IMR-90 (cell line): ENCODE measurements around the gene NUP42. TPM values are rescaled to one million over a fixed set of nuclear protein-coding genes. Genes with fewer than 3 reads are reported as not detected.

Source experiments
- ATAC-seq: fragments of 200-7000 bp; cut with Tn5 transposase; 2 replicates; pipeline ENCODE4 v1.9.1; 2020; ENCODE audit warnings: low read depth, mild to moderate bottlenecking, moderate library complexity
- BruUV-seq: library from RNA; stranded (reverse); fragments of 400-500 nt; replicated peaks from 2 replicates; lab custom pipeline; 2021; lab: Mats Ljungman, UMichigan
- CTCF ChIA-PET: fragments of 300-600 bp; formaldehyde crosslinking; extraction: SDS; loops from one replicate; lab custom pipeline; 2021; ENCODE audit warnings: antibody characterized with exemption; lab: Yijun Ruan, JAX
- POLR2A ChIA-PET: fragments of 300-600 bp; sonication (Branson Sonifier 250); formaldehyde crosslinking; loops from one replicate; lab custom pipeline; 2022; ENCODE audit warnings: antibody characterized with exemption; ENCODE audit not compliant: unreplicated experiment; lab: Charles Lee
- DNase-seq: peaks from one replicate; pipeline ENCODE4 v3.0.0; 2013
- H2AFZ ChIP-seq: replicated peaks from 2 replicates; pipeline ENCODE3; 2013; ENCODE audit warnings: low read length, mild to moderate bottlenecking; ENCODE audit not compliant: poor library complexity
- H2AK5ac ChIP-seq: 2 replicates; pipeline ENCODE4 v1.6.1; 2013; ENCODE audit warnings: low read depth, low read length, inconsistent platforms
- H2AK9ac ChIP-seq: replicated peaks from 2 replicates; pipeline ENCODE3; 2013; ENCODE audit warnings: mild to moderate bottlenecking, low read depth, low read length, moderate library complexity; ENCODE audit not compliant: poor library complexity
- H2BK120ac ChIP-seq: 2 replicates; pipeline ENCODE4 v1.6.1; 2013; ENCODE audit warnings: low read depth, low read length, inconsistent platforms
- H2BK15ac ChIP-seq: 3 replicates; pipeline ENCODE4 v1.6.1; 2013; ENCODE audit warnings: low read depth, low read length, inconsistent platforms
- H2BK20ac ChIP-seq: 2 replicates; pipeline ENCODE4 v1.6.1; 2013; ENCODE audit warnings: low read depth, mild to moderate bottlenecking, inconsistent platforms, low read length, moderate library complexity
- H2BK5ac ChIP-seq: 2 replicates; pipeline ENCODE4 v1.6.1; 2013; ENCODE audit warnings: mild to moderate bottlenecking, low read depth, low read length, inconsistent platforms; ENCODE audit not compliant: poor library complexity, severe bottlenecking
- H3K14ac ChIP-seq: replicated peaks from 2 replicates; pipeline ENCODE4 v1.6.1; 2013; ENCODE audit warnings: low read depth, low read length, inconsistent platforms
- H3K18ac ChIP-seq: 2 replicates; pipeline ENCODE4 v1.6.1; 2013; ENCODE audit warnings: low read depth, low read length, control low read depth
- H3K23ac ChIP-seq: 2 replicates; pipeline ENCODE4 v1.6.1; 2013; ENCODE audit warnings: low read depth, low read length, inconsistent platforms
- H3K27ac ChIP-seq: 2 replicates; pipeline ENCODE4 v1.5.1; 2013; ENCODE audit warnings: mild to moderate bottlenecking, control low read depth, low read length; ENCODE audit not compliant: insufficient read depth
- H3K27me3 ChIP-seq: 2 replicates; pipeline ENCODE4 v1.6.1; 2013; ENCODE audit warnings: low read length; ENCODE audit not compliant: control insufficient read depth, insufficient read depth
- H3K36me3 ChIP-seq: 2 replicates; pipeline ENCODE4 v1.6.1; 2013; ENCODE audit warnings: low read length, mixed read lengths; ENCODE audit not compliant: control insufficient read depth, insufficient read depth
- H3K4ac ChIP-seq: 2 replicates; pipeline ENCODE4 v1.6.1; 2013; ENCODE audit warnings: low read depth, low read length, inconsistent platforms
- H3K4me1 ChIP-seq: 2 replicates; pipeline ENCODE4 v1.6.1; 2013; ENCODE audit warnings: low read length, mixed read lengths; ENCODE audit not compliant: control insufficient read depth, insufficient read depth
- H3K4me2 ChIP-seq: 2 replicates; pipeline ENCODE4 v1.6.1; 2013; ENCODE audit warnings: low read depth, mild to moderate bottlenecking, control low read depth, low read length, moderate library complexity
- H3K4me3 ChIP-seq: 2 replicates; pipeline ENCODE4 v1.5.1; 2013; ENCODE audit warnings: low read depth, mild to moderate bottlenecking, control low read depth, low read length, moderate library complexity; ENCODE audit not compliant: insufficient read depth
- H3K56ac ChIP-seq: 2 replicates; pipeline ENCODE4 v1.6.1; 2013; ENCODE audit warnings: low read length, inconsistent platforms; ENCODE audit not compliant: insufficient read depth; ENCODE audit errors: extremely low read depth
- H3K79me1 ChIP-seq, 2 experiments: 2 replicates each; pipeline ENCODE4 v1.6.1; 2013; ENCODE audit warnings: low read length in 2 of 2, inconsistent platforms in 1 of 2, low read depth in 1 of 2
- H3K9ac ChIP-seq: 2 replicates; pipeline ENCODE4 v1.6.1; 2013; ENCODE audit warnings: low read depth, low read length, control low read depth
- H3K9me1 ChIP-seq: 2 replicates; pipeline ENCODE4 v1.6.1; 2013; ENCODE audit warnings: low read length, inconsistent platforms; ENCODE audit not compliant: insufficient read depth
- H3K9me3 ChIP-seq: 2 replicates; pipeline ENCODE4 v1.6.1; 2013; ENCODE audit warnings: low read length; ENCODE audit not compliant: control insufficient read depth, insufficient read depth
- H4K20me1 ChIP-seq: 2 replicates; pipeline ENCODE4 v1.6.1; 2013; ENCODE audit warnings: low read length, inconsistent platforms; ENCODE audit not compliant: insufficient read depth
- H4K5ac ChIP-seq: 2 replicates; pipeline ENCODE4 v1.6.1; 2013; ENCODE audit warnings: mild to moderate bottlenecking, low read depth, low read length, control low read depth
- H4K8ac ChIP-seq, 2 experiments: 2 replicates each; pipeline ENCODE4 v1.6.1; 2013; ENCODE audit warnings: low read depth in 2 of 2, low read length in 2 of 2, control low read depth in 1 of 2, inconsistent platforms in 1 of 2
- H4K91ac ChIP-seq: 2 replicates; pipeline ENCODE4 v1.6.1; 2013; ENCODE audit warnings: low read depth, low read length, inconsistent platforms; ENCODE audit not compliant: insufficient read depth
- BHLHE40 ChIP-seq: fragments of 150-350 bp; IDR thresholded peaks from 2 replicates; pipeline ENCODE4 v1.6.1; 2016; ENCODE audit warnings: mild to moderate bottlenecking, low read depth, low read length
- CEBPB ChIP-seq: IDR thresholded peaks from 2 replicates; pipeline ENCODE4 v1.6.1; 2012; ENCODE audit warnings: low read depth, low read length, improper control_type of control experiment
- CHD1 ChIP-seq: IDR thresholded peaks from 2 replicates; pipeline ENCODE4 v1.6.1; 2012; ENCODE audit warnings: low read depth, low read length, improper control_type of control experiment
- ELK1 ChIP-seq: fragments of 150-350 bp; IDR thresholded peaks from 2 replicates; pipeline ENCODE4 v1.6.1; 2016; ENCODE audit warnings: low read depth, mild to moderate bottlenecking, low read length, moderate library complexity, borderline replicate concordance
- FOS ChIP-seq: fragments of 150-350 bp; IDR thresholded peaks from 2 replicates; pipeline ENCODE4 v1.6.1; 2016; ENCODE audit warnings: low read depth, low read length
- MAFK ChIP-seq: IDR thresholded peaks from 2 replicates; pipeline ENCODE4 v1.6.1; 2012; ENCODE audit warnings: low read depth, low read length, improper control_type of control experiment
- MAZ ChIP-seq: IDR thresholded peaks from 2 replicates; pipeline ENCODE4 v1.6.1; 2012; ENCODE audit warnings: low read depth, mild to moderate bottlenecking, low read length, improper control_type of control experiment, moderate library complexity, borderline replicate concordance
- MXI1 ChIP-seq: IDR thresholded peaks from 2 replicates; pipeline ENCODE4 v1.6.1; 2012; ENCODE audit warnings: low read depth, mild to moderate bottlenecking, low read length, moderate library complexity, borderline replicate concordance
- NFE2L2 ChIP-seq: fragments of 150-350 bp; IDR thresholded peaks from 2 replicates; pipeline ENCODE4 v1.6.1; 2016; ENCODE audit warnings: low read depth, mild to moderate bottlenecking, low read length
- POLR2A ChIP-seq: IDR thresholded peaks from 2 replicates; pipeline ENCODE4 v1.6.1; 2012; ENCODE audit warnings: mild to moderate bottlenecking, low read depth, low read length
- RAD21 ChIP-seq: IDR thresholded peaks from 2 replicates; pipeline ENCODE4 v1.6.1; 2012; ENCODE audit warnings: low read length, improper control_type of control experiment
- RCOR1 ChIP-seq: IDR thresholded peaks from 2 replicates; pipeline ENCODE4 v1.6.1; 2012; ENCODE audit warnings: mild to moderate bottlenecking, low read length, improper control_type of control experiment; ENCODE audit not compliant: insufficient replicate concordance
- RFX5 ChIP-seq: IDR thresholded peaks from 2 replicates; pipeline ENCODE4 v1.8.0; 2012; ENCODE audit warnings: low read depth, mild to moderate bottlenecking, low read length, moderate library complexity
- SMC3 ChIP-seq: fragments of 150-350 bp; IDR thresholded peaks from 2 replicates; pipeline ENCODE4 v1.6.1; 2016; ENCODE audit warnings: low read depth, mild to moderate bottlenecking, antibody characterized with exemption, low read length, moderate library complexity
- dilution Hi-C: fragments of 300-500 bp; cut with HindIII; formaldehyde crosslinking; loops from one replicate; pipeline ENCODE4 v1.14.3; 2018; ENCODE audit warnings: low sequenced_read_pairs; ENCODE audit not compliant: unreplicated experiment
- in situ Hi-C: fragments of 300-500 bp; cut with MboI; formaldehyde crosslinking; loops from 3 replicates; pipeline ENCODE4 v1.14.3; 2019; ENCODE audit warnings: low sequenced_read_pairs, inconsistent platforms, mixed read lengths
- intact Hi-C: fragments of 100-400 bp; cut with micrococcal nuclease; formaldehyde crosslinking; loops from 2 replicates; pipeline ENCODE4 v1.10.0; 2022
- polyA plus RNA-seq, 3 experiments: library from polyadenylated mRNA; depleted of rRNA; stranded (reverse); fragments of >200 nt; gene quantifications; 2 replicates each; pipeline ENCODE4 v1.2.3, GENCODE V29; 2012; ENCODE audit warnings: low replicate concordance in 1 of 3
- total RNA-seq: library from RNA; depleted of rRNA; stranded (reverse); fragments of >200 nt; gene quantifications from 2 replicates; pipeline ENCODE4 v1.2.3, GENCODE V29; 2012
- TF ChIP-seq, protein P1 (sequence below): conservative IDR thresholded peaks from 2 replicates; pipeline ENCODE4 v1.5.1; 2012; ENCODE audit warnings: mild to moderate bottlenecking, low read depth, low read length, improper control_type of control experiment
- TF ChIP-seq, protein P2 (sequence below): fragments of 150-350 bp; IDR thresholded peaks from 2 replicates; pipeline ENCODE4 v1.6.1; 2017; ENCODE audit warnings: mild to moderate bottlenecking, antibody characterized with exemption, low read length, low read depth

NUP42 gene
- total and polyA plus RNA-seq, 2 of the 4 experiments (the other 2 are of a cell fraction): 17.3 to 22.6 TPM

DNA sequence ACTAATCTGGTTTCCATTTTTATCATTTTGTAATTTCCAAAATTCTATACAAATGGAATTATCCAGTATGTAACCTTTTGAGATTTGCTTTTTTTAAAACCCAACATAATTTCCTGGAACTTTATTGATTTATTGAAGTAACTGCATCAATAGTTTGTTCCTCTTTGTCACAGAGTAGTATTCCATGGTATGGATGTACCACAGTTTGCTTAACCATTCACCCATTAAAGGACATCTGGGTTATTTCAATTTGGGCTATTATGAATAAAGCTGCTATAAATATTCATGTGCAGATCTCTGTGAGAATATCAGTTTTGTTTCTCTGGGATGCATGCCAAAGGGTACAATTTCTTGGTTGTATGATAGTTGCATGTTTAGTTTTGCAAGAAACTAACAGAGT is 67.6 kb downstream of the NUP42 start:
- intact Hi-C loops (no loop called here), in situ Hi-C loops (no loop called here), dilution Hi-C loops (no loop called here)
- POLR2A ChIA-PET: no interaction called here
- no peak overlapping the region for H3K27ac ChIP-seq
- peaks cover 5% of the 10 kb centered on the region for H3K9me3 ChIP-seq
- H2BK15ac ChIP-seq: no peak overlapping the region
- peaks cover 51% of the 10 kb centered on the region for H3K27me3 ChIP-seq
- H3K36me3 ChIP-seq: no peaks in the 10 kb centered on the region
- H4K20me1 ChIP-seq: no peaks in the 10 kb centered on the region
- H4K5ac ChIP-seq: no peak overlapping the region
- H2BK20ac ChIP-seq: no peak overlapping the region
- H4K8ac ChIP-seq: no peak overlapping the region
- H2AK5ac ChIP-seq: no peak overlapping the region
- ATAC-seq: no peak
- no peak overlapping the region for H3K4ac ChIP-seq
- no peak overlapping the region for H2AFZ ChIP-seq
- TF ChIP-seq, protein P1, sequence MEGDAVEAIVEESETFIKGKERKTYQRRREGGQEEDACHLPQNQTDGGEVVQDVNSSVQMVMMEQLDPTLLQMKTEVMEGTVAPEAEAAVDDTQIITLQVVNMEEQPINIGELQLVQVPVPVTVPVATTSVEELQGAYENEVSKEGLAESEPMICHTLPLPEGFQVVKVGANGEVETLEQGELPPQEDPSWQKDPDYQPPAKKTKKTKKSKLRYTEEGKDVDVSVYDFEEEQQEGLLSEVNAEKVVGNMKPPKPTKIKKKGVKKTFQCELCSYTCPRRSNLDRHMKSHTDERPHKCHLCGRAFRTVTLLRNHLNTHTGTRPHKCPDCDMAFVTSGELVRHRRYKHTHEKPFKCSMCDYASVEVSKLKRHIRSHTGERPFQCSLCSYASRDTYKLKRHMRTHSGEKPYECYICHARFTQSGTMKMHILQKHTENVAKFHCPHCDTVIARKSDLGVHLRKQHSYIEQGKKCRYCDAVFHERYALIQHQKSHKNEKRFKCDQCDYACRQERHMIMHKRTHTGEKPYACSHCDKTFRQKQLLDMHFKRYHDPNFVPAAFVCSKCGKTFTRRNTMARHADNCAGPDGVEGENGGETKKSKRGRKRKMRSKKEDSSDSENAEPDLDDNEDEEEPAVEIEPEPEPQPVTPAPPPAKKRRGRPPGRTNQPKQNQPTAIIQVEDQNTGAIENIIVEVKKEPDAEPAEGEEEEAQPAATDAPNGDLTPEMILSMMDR: no peak
- TF ChIP-seq POLR2A (no peak), SMC3 (no peak), CEBPB (no peak), RFX5 (no peak), MAZ (no peak), CHD1 (no peak), NFE2L2 (no peak), MXI1 (no peak), MAFK (no peak), ELK1 (no peak), RAD21 (no peak), RCOR1 (no peak), BHLHE40 (no peak), FOS (no peak)
- TF ChIP-seq, protein P2, sequence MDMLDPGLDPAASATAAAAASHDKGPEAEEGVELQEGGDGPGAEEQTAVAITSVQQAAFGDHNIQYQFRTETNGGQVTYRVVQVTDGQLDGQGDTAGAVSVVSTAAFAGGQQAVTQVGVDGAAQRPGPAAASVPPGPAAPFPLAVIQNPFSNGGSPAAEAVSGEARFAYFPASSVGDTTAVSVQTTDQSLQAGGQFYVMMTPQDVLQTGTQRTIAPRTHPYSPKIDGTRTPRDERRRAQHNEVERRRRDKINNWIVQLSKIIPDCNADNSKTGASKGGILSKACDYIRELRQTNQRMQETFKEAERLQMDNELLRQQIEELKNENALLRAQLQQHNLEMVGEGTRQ: no peak
- H3K4me2 ChIP-seq: no peak overlapping the region
- H3K4me3 ChIP-seq: no peak overlapping the region
- H2BK5ac ChIP-seq: no peak overlapping the region
- H3K18ac ChIP-seq: no peak overlapping the region
- no peaks in the 10 kb centered on the region; the same call in 1 of the 2 replicates for H3K4me1 ChIP-seq
- no peak overlapping the region for H3K56ac ChIP-seq
- H2BK120ac ChIP-seq: no peak overlapping the region
- CTCF ChIA-PET: interaction anchor here (0.7 to 0.9 kb wide), 2 partner anchors 13 to 521 kb away, joined by 3 read pairs; no protein-coding TSS in a partner anchor
- H4K91ac ChIP-seq: no peak overlapping the region
- no peak overlapping the region for H3K14ac ChIP-seq
- no peaks in the 10 kb centered on the region for H3K9me1 ChIP-seq
- no peaks in the 10 kb centered on the region for H3K79me1 ChIP-seq
- BruUV-seq: no TSS peak
- H3K23ac ChIP-seq: no peak overlapping the region
- no peak overlapping the region for H2AK9ac ChIP-seq
- H3K9ac ChIP-seq: no peak overlapping the region
- DNase-seq: no peak
